HG03520 (cell line): ENCODE measurements around the gene TSPYL4.

ENCODE experiments used
- ATAC-seq: cut with Tn5 transposase; IDR thresholded peaks from one replicate; pipeline ENCODE4 v1.9.1; 2021; ENCODE audit warnings: mild to moderate bottlenecking, moderate library complexity; ENCODE audit not compliant: unreplicated experiment

The TSPYL4 gene

GRCh38 chr6:116271149-116271708 lies 17.4 kb upstream of the TSPYL4 start:
- ATAC-seq: no peak

GRCh38 chr6:116268589-116269293 lies 14.9 kb upstream of the TSPYL4 start:
- ATAC-seq: peak; percentile 73

GRCh38 chr6:116267836-116268588 lies 14.1 kb upstream of the TSPYL4 start:
- no peak for ATAC-seq

- ATAC-seq: no peak
Observed at GRCh38 chr6:116266803-116267202, 12.9 kb upstream of the TSPYL4 start.

GRCh38 chr6:116265041-116265829 lies 11.4 kb upstream of the TSPYL4 start:
- no peak for ATAC-seq

GRCh38 chr6:116263353-116263752 lies 9.5 kb upstream of the TSPYL4 start:
- ATAC-seq: no peak

- no peak for ATAC-seq
Observed at GRCh38 chr6:116258520-116258919, 4.6 kb upstream of the TSPYL4 start.

GRCh38 chr6:116256694-116257093 lies 2.8 kb upstream of the TSPYL4 start:
- ATAC-seq: no peak

GRCh38 chr6:116255246-116255800 lies 1.4 kb upstream of the TSPYL4 start:
- no peak for ATAC-seq

- ATAC-seq: no peak
Observed at GRCh38 chr6:116254297-116255056, 602 bp upstream of the TSPYL4 start.

- no peak for ATAC-seq
Observed at GRCh38 chr6:116253188-116253504, 729 bp downstream of the TSPYL4 start.

- ATAC-seq: no peak
Observed at GRCh38 chr6:116251568-116252384, 2.1 kb downstream of the TSPYL4 start.

GRCh38 chr6:116248577-116248976 lies 5.3 kb downstream of the TSPYL4 start:
- ATAC-seq: no peak

- ATAC-seq: no peak
Observed at GRCh38 chr6:116247285-116247684, 6.6 kb downstream of the TSPYL4 start.

- no peak for ATAC-seq
Observed at GRCh38 chr6:116246089-116246488, 7.8 kb downstream of the TSPYL4 start.

GRCh38 chr6:116244284-116244683 lies 9.6 kb downstream of the TSPYL4 start:
- no peak for ATAC-seq

- no peak for ATAC-seq
Observed at GRCh38 chr6:116239856-116240255, 14.0 kb downstream of the TSPYL4 start.

GRCh38 chr6:116239256-116239655 lies 14.6 kb downstream of the TSPYL4 start:
- no peak for ATAC-seq

- no peak for ATAC-seq
Observed at GRCh38 chr6:116238083-116238482, 15.8 kb downstream of the TSPYL4 start.

GRCh38 chr6:116234689-116235088 lies 19.2 kb downstream of the TSPYL4 start:
- no peak for ATAC-seq
